SK-N-SH treated with all-trans-retinoic acid at 6 μM for 48 hours (cell line): ENCODE data around the gene SYCP2L.

Source experiments
- ARNTL ChIP-seq: fragments of 450-650 bp; formaldehyde crosslinking; IDR thresholded peaks from 2 replicates; pipeline ENCODE4 v1.5.0; 2020; ENCODE audit warnings: low read depth, mild to moderate bottlenecking, moderate library complexity, borderline replicate concordance
- CSDC2 ChIP-seq: fragments of 250-450 bp; sonication (Bioruptor Pico); IDR thresholded peaks from 2 replicates; pipeline ENCODE4 v1.5.0; 2020; ENCODE audit warnings: mild to moderate bottlenecking, moderate library complexity
- GLIS3 ChIP-seq: fragments of 250-450 bp; sonication (Bioruptor Pico); IDR thresholded peaks from 2 replicates; pipeline ENCODE4 v1.5.0; 2020; ENCODE audit warnings: mild to moderate bottlenecking, moderate library complexity
- PPARA ChIP-seq: fragments of 250-450 bp; sonication (Bioruptor Pico); IDR thresholded peaks from 2 replicates; pipeline ENCODE4 v1.5.0; 2020; ENCODE audit warnings: mild to moderate bottlenecking, borderline replicate concordance
- SNAI2 ChIP-seq: fragments of 250-450 bp; sonication (Bioruptor Pico); IDR thresholded peaks from 2 replicates; pipeline ENCODE4 v1.5.0; 2020; ENCODE audit warnings: mild to moderate bottlenecking, moderate library complexity
- TOX ChIP-seq: fragments of 250-450 bp; sonication (Bioruptor Pico); IDR thresholded peaks from 2 replicates; pipeline ENCODE4 v1.8.0; 2021; ENCODE audit warnings: mild to moderate bottlenecking, moderate library complexity, borderline replicate concordance
- ZFP30 ChIP-seq: fragments of 450-650 bp; formaldehyde crosslinking; IDR thresholded peaks from 2 replicates; pipeline ENCODE4 v1.5.0; 2022; ENCODE audit warnings: mild to moderate bottlenecking, moderate library complexity
- ZNF8 ChIP-seq: fragments of 450-650 bp; formaldehyde crosslinking; IDR thresholded peaks from 2 replicates; pipeline ENCODE4 v1.5.0; 2020; ENCODE audit warnings: mild to moderate bottlenecking, moderate library complexity
- TF ChIP-seq, protein P1 (sequence below): fragments of 250-450 bp; sonication (Bioruptor Pico); IDR thresholded peaks from 2 replicates; pipeline ENCODE4 v1.5.1; 2020; ENCODE audit warnings: low read depth, mild to moderate bottlenecking, moderate library complexity
- TF ChIP-seq, protein P2 (sequence below): fragments of 250-450 bp; sonication (Bioruptor Pico); IDR thresholded peaks from 2 replicates; pipeline ENCODE4 v1.8.0; 2021; ENCODE audit warnings: low read depth, mild to moderate bottlenecking, moderate library complexity, borderline replicate concordance
- TF ChIP-seq, protein P3 (sequence below): fragments of 250-450 bp; sonication (Bioruptor Pico); IDR thresholded peaks from 2 replicates; pipeline ENCODE4 v1.8.0; 2020; ENCODE audit warnings: mild to moderate bottlenecking, moderate library complexity, borderline replicate concordance

DNA sequence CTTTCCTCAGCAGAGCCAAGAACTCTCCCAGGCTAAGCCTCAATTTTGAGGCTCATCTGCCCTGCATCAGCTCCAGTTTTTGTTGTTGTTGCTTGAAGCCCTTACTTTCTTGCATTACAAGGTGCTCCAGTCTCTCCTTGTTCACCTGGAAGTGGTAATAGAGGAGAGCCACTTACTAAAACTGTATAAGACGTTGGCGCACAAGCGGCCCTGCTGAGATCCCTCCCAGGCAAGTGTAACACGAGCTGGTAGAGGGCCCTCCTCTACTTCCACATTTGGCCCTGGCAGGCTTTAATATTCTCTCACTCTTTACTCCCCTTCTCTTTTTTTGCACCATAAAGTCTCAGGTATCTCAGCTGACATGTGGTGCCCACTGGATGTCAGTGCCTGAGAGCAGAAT, 24.5 kb upstream of the SYCP2L start:
- TF ChIP-seq ARNTL (CRISPR knock-in tag) (no peak), CSDC2 (no peak), TOX (CRISPR knock-in tag) (no peak), PPARA (no peak), GLIS3 (CRISPR knock-in tag) (no peak), ZFP30 (CRISPR knock-in tag) (no peak), SNAI2 (CRISPR knock-in tag) (no peak), ZNF8 (CRISPR knock-in tag) (no peak)
- TF ChIP-seq, protein P1, sequence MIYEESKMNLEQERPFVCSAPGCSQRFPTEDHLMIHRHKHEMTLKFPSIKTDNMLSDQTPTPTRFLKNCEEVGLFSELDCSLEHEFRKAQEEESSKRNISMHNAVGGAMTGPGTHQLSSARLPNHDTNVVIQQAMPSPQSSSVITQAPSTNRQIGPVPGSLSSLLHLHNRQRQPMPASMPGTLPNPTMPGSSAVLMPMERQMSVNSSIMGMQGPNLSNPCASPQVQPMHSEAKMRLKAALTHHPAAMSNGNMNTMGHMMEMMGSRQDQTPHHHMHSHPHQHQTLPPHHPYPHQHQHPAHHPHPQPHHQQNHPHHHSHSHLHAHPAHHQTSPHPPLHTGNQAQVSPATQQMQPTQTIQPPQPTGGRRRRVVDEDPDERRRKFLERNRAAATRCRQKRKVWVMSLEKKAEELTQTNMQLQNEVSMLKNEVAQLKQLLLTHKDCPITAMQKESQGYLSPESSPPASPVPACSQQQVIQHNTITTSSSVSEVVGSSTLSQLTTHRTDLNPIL (CRISPR knock-in tag), result no peak
- TF ChIP-seq, protein P2, sequence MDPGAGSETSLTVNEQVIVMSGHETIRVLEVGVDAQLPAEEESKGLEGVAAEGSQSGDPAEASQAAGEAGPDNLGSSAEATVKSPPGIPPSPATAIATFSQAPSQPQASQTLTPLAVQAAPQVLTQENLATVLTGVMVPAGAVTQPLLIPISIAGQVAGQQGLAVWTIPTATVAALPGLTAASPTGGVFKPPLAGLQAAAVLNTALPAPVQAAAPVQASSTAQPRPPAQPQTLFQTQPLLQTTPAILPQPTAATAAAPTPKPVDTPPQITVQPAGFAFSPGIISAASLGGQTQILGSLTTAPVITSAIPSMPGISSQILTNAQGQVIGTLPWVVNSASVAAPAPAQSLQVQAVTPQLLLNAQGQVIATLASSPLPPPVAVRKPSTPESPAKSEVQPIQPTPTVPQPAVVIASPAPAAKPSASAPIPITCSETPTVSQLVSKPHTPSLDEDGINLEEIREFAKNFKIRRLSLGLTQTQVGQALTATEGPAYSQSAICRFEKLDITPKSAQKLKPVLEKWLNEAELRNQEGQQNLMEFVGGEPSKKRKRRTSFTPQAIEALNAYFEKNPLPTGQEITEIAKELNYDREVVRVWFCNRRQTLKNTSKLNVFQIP (CRISPR knock-in tag), result no peak
- TF ChIP-seq, protein P3, sequence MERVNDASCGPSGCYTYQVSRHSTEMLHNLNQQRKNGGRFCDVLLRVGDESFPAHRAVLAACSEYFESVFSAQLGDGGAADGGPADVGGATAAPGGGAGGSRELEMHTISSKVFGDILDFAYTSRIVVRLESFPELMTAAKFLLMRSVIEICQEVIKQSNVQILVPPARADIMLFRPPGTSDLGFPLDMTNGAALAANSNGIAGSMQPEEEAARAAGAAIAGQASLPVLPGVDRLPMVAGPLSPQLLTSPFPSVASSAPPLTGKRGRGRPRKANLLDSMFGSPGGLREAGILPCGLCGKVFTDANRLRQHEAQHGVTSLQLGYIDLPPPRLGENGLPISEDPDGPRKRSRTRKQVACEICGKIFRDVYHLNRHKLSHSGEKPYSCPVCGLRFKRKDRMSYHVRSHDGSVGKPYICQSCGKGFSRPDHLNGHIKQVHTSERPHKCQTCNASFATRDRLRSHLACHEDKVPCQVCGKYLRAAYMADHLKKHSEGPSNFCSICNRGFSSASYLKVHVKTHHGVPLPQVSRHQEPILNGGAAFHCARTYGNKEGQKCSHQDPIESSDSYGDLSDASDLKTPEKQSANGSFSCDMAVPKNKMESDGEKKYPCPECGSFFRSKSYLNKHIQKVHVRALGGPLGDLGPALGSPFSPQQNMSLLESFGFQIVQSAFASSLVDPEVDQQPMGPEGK (CRISPR knock-in tag), result no peak
